GM21447 (cell line): ENCODE data around the gene TFF1.
A peak's percentile ranks its signal among the peaks of the same experiment; 100 is the strongest.
"Not testable (repeated sequence)": the region's sequence is repeated elsewhere in the genome, so short reads cannot be mapped to it uniquely, and the experiment has no call there.

ENCODE experiments used
- ATAC-seq: cut with Tn5 transposase; IDR thresholded peaks from one replicate; pipeline ENCODE4 v1.9.1; 2021; ENCODE audit not compliant: unreplicated experiment

The TFF1 gene

DNA sequence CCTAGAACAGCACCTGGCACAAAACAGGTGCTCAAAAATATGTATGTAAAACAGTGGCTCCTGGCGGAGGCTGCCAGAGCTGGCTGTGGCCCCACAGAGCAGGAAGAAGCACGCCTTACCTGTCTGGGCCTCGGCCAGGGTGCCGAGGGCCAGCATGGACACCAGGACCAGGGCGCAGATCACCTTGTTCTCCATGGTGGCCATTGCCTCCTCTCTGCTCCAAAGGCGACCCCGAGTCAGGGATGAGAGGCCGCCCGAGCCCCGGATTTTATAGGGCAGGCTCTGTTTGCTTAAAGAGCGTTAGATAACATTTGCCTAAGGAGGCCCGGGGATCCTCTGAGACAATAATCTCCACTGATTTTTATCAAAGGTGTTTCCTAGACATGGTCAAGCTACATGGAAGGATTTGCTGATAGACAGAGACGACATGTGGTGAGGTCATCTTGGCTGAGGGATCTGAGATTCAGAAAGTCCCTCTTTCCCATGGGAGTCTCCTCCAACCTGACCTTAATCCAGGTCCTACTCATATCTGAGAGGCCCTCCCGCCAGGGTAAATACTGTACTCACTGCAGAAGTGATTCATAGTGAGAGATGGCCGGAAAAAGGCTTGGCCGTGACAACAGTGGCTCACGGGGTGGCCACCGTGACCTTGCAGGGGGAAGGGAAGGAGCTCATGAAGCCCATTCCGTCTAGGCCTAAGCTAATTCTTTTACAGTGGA lies at the start of gene TFF1:
Gene TFF1 (minus strand): TSS at position 244 of the 719 bp plus-strand sequence. CDS start 40 bp downstream, at position 204.
- ATAC-seq = no peak

GRCh38 chr21:42414928-42415769 lies 48.8 kb upstream of the TFF1 start:
- peak; percentile 67 for ATAC-seq

DNA sequence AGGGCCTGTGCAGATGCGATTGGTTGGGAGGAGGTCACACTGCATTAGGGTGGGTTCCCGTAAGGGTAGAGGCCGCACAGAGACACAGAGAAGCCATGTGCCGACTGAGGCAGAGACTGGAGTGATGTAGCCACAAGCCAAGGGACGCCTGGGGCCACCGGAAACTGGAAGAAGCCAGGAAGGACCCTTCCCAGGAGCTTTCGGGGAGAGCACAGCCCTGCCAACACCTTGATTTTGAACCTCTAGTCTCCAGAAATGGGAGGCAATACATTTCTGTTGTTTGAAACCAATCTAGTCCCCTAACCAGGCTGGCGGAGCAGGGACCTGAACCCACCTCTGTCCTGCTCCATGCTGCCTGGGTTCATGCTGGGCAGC lies 48.2 kb upstream of the TFF1 start:
- no peak for ATAC-seq

GRCh38 chr21:42414066-42414465 lies 47.7 kb upstream of the TFF1 start:
- no peak for ATAC-seq

GRCh38 chr21:42413500-42413899 lies 47.2 kb upstream of the TFF1 start:
- no peak for ATAC-seq

GRCh38 chr21:42413093-42413492 lies 46.8 kb upstream of the TFF1 start:
- ATAC-seq = no peak

- no peak for ATAC-seq
Observed at GRCh38 chr21:42412636-42412933, 46.2 kb upstream of the TFF1 start.

GRCh38 chr21:42411891-42412635 lies 45.7 kb upstream of the TFF1 start:
- no peak for ATAC-seq

DNA sequence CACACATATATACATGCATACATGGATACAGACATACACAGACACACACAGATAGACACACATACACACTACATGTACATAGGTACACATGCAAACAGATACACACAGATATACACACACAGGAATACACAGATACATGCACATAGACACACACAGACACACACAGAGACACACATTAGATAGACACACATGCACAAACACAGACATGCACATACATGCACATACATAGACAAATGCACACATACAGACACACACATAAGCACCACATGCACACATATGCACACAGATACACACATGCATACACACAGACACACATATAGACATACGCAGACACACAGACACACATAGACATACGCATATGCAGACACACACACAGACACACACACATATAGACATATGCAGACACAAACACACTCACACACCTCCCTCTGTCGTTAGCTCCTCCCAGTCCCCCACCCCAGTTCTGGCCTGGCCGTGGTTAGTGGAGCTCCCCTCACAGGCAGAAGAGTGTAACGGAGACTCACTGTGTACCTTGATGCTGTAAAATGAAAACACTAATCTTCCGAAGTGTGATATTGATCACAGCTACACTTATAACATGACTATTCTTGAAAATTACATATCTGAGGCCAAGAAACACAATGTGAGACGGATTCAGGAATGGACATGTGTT lies 45.0 kb upstream of the TFF1 start:
- no peak for ATAC-seq

- no peak for ATAC-seq
Observed at GRCh38 chr21:42409366-42409765, 43.0 kb upstream of the TFF1 start.

- not testable (repeated sequence) for ATAC-seq
Observed at GRCh38 chr21:42408718-42409117, 42.4 kb upstream of the TFF1 start.

DNA sequence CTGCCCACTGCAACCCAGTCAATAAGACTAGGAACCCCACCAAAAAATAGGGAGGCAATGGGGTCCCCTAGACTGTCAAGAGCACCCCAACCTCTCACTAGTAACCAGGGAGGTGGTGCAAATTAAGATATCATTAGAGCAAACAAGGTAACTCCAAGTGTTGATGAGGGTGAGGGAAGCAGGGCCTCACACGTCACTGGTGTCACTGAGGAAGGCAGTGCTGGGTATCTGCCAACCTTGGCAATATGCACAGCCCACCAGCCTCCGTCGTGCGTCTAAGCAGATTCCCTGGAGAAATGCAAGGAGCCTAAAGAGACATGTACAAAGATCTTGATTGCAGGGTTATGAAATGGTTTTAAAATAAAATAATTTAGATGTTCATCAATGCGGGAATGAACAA lies 41.1 kb upstream of the TFF1 start:
- ATAC-seq = no peak

DNA sequence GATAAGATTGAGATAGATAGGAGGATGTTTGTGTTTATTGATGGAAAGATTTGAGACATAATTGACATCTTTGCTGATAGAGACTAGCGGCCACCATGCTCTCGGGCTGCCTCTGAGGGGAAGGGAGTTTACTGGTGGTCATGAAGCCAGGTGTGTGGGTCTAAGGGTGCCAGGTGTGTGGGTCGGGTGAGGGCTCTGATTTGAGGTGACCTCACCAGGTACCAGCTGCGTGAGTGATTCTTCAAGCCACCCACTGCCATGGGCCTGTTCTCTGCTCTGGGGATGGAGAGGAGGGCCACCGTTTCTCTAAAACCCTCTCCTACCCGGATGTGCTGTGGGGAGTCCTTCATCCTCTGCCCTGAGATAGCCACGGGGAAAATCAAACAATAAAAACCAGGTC lies 40.5 kb upstream of the TFF1 start:
- no peak for ATAC-seq

DNA sequence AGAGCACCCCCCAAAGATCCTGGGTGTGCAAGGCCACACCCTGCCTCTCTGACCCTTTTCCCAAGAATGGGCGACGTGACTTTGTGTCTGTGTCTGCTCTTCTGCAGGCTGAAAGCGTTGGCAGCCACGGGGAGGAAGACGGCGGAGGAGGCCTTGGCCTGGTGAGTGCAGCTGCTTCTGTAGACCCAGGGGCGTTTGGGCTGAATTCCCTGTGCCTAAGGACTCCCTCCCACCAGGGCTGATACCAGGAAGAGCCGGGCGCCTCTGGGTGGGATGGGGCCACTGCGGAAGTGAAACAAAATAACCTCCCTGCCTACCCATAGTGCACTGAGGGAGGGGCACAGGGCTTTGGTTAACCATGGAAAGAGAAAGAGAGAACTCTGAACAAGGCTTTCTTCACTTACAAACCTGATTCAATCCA lies 39.9 kb upstream of the TFF1 start:
- ATAC-seq = no peak

- ATAC-seq = no peak
Observed at GRCh38 chr21:42405064-42406013, 39.0 kb upstream of the TFF1 start.

DNA sequence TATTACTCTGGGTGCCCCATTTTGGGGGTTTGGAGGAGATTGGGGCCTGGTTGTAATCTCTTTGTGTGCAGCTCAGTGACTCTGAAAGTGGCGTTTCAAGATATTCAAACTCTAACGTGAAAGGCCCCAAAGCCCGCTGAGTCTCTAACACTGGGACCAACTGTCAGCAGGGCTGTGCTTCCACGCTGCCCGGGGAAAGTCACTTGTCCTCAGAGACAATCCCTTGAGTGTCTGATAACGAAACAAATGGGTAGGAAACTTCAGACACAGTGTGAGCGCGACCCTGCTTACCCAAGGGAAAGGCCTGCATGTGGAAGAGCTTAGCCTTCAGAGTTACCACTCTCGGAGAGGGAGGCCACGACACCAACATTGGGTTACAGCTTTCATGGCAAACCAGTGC lies 38.2 kb upstream of the TFF1 start:
- ATAC-seq = no peak

DNA sequence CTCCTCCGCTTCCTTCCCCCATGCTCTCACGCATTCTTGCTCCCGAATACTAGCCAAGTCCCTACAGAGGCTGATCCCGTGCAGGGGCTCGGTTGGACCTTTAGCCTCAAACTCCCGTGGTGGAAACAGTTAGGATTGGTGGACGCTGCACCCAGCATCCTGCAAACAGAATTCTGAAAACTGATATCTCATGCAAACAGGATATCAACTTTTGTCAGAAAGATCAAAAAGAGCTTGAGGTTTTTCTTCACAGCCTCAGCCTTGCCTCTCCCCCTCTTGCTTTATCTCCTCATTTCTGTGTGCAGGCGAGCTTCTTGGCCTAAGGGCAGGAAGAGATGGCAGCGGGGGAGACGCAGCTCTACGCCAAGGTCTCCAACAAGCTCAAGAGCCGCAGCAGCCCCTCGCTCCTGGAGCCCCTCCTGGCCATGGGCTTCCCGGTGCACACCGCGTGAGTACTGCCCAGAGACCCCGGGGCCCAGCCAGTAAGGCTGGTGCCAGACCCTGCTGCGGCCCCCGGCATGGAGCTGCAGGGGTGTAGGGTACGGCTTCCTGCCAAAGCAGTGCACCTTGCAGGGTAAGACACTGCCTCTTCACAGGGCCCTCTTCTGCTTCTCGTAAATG lies 37.4 kb upstream of the TFF1 start, which contains the start of gene UBASH3A:
Gene UBASH3A (plus strand): TSS at position 292 of the 621 bp plus-strand sequence. CDS start 44 bp downstream, at position 336.
- ATAC-seq = no peak

DNA sequence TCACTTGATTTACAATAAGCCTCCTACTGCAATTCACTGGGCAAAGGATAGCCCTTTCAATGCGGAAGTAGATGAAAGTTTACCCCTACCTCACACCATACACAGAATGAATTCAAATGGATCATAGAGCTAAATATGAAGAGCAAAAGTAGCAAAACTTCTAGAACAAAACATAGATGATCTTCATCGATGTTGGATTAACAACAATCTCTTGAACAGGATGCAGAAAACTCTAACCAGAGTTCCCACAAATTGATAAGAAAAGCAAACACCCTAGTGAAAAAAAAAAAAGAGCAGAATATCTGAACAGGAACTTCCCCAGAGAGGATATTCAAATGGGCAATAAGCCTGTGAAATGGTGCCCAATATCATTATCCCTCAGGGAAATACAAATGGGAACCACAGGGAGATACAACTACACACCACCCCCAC lies 35.5 kb upstream of the TFF1 start:
- ATAC-seq = no peak

- no peak for ATAC-seq
Observed at GRCh38 chr21:42401154-42401553, 34.8 kb upstream of the TFF1 start.

GRCh38 chr21:42400525-42400924 lies 34.2 kb upstream of the TFF1 start:
- no peak for ATAC-seq
